Measurements from ENCODE around the gene MIPEP. TPM values are rescaled to one million over a fixed set of nuclear protein-coding genes. Genes with fewer than 3 reads are reported as not detected.

MIPEP gene
- total RNA-seq, 6 donors from 2014 or later = 14.5 to 29.3 (median 19.1) TPM

DNA sequence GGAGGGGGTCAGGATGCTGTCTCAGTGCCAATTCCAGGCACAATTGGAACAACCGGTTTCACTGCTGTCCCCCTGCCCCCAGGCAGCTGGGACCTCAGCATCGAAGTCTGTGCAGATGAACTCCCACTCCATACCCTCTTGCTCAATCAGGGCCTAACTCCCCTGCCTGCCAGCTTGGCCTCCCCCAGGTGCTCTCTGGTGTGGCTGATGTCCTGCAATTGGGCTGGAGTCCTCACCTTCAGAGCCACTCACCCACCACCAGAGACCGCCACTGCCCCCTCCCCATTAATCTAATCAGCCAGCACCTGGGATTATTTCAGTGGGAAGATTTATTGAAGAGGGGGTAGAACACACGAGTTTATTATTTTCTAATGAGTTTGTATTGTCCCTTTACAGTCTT, 118.8 kb downstream of the MIPEP start:
- 84 to 88% methylated on average over 4 of the region's 4 CpGs for WGBS, 2 donors
- DNase-seq (no peak), ATAC-seq (ENCODE audit: low FRiP score in 2 of 2) (no peak)
- no peak for TF ChIP-seq POLR2AphosphoS5 (IDR thresholded peaks at IDR 0.05)
- no peak for TF ChIP-seq POLR2A (IDR thresholded peaks at IDR 0.05)
- TF ChIP-seq EP300 (IDR thresholded peaks at IDR 0.05) = no peak
- TF ChIP-seq, protein P1, sequence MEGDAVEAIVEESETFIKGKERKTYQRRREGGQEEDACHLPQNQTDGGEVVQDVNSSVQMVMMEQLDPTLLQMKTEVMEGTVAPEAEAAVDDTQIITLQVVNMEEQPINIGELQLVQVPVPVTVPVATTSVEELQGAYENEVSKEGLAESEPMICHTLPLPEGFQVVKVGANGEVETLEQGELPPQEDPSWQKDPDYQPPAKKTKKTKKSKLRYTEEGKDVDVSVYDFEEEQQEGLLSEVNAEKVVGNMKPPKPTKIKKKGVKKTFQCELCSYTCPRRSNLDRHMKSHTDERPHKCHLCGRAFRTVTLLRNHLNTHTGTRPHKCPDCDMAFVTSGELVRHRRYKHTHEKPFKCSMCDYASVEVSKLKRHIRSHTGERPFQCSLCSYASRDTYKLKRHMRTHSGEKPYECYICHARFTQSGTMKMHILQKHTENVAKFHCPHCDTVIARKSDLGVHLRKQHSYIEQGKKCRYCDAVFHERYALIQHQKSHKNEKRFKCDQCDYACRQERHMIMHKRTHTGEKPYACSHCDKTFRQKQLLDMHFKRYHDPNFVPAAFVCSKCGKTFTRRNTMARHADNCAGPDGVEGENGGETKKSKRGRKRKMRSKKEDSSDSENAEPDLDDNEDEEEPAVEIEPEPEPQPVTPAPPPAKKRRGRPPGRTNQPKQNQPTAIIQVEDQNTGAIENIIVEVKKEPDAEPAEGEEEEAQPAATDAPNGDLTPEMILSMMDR (IDR thresholded peaks at IDR 0.05) = no peak
- Histone ChIP-seq H3K4me1 (peaks cover 0 to 2% (median 0%) of the 10 kb centered on the region in 4 donors), H3K27me3 (no peaks in the 10 kb centered on the region), H3K4me3 (no peak overlapping the region), H3K9me3 (no peaks in the 10 kb centered on the region), H3K36me3 (no peaks in the 10 kb centered on the region), H3K27ac (no peak overlapping the region)

DNA sequence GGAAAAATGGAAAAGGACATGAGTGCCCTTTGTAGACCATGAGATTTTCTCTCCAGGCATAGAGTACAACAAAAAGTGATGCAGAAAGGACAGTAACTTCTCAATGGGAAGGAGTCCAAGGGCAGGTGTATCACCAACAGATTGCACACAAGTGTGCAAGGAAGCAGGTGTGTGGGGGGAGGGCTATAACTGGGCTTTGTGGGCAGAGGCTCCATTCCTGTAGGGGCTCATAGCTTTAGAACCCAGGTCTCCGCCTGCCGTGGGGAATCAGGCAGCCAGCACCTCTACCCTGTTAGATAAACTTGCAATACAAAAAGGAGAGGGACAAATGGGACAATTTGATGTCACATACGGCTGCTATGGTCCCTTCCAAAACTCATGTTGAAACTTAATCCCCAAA, 119.8 kb downstream of the MIPEP start:
- DNase-seq (no peak), ATAC-seq (ENCODE audit: low FRiP score in 2 of 2) (no peak)
- no peak for TF ChIP-seq EP300 (IDR thresholded peaks at IDR 0.05)
- WGBS, 2 donors = 96 to 97% methylated on average over 3 of the region's 3 CpGs
- Histone ChIP-seq H3K36me3 (no peaks in the 10 kb centered on the region), H3K4me3 (no peak overlapping the region), H3K9me3 (no peaks in the 10 kb centered on the region), H3K27me3 (no peaks in the 10 kb centered on the region), H3K27ac (no peak overlapping the region), H3K4me1 (peaks cover 0 to 2% (median 0%) of the 10 kb centered on the region in 4 donors)

DNA sequence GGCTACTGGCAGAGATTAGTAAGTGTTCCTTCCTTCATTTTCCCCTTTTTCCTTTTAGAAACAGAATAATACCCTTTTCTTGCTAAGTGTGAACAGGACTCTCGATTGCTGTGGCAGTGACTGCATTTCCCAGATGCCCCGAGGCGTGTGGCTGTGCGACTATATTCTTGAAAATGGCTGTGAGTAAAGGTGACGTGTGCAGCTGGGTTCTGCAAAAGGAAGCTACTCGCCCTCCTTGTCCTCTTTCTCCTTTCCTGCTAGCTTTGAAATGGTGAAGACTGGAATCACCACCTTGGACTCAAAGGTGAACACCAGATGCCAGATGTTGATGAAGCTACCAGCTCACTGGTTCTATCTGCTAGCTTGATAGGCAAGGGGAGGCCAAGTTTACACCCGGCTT, 121.4 kb downstream of the MIPEP start:
- Histone ChIP-seq H3K27ac (no peak overlapping the region), H3K4me1 (peaks cover 0 to 2% (median 0%) of the 10 kb centered on the region in 4 donors), H3K36me3 (no peaks in the 10 kb centered on the region), H3K27me3 (no peaks in the 10 kb centered on the region), H3K9me3 (no peaks in the 10 kb centered on the region), H3K4me3 (no peak overlapping the region)
- TF ChIP-seq POLR2A (IDR thresholded peaks at IDR 0.05) = no peak
- WGBS, 2 donors = 92 to 97% methylated on average over 7 of the region's 7 CpGs
- ATAC-seq (ENCODE audit: low FRiP score in 2 of 2) (no peak), DNase-seq (no peak)

DNA sequence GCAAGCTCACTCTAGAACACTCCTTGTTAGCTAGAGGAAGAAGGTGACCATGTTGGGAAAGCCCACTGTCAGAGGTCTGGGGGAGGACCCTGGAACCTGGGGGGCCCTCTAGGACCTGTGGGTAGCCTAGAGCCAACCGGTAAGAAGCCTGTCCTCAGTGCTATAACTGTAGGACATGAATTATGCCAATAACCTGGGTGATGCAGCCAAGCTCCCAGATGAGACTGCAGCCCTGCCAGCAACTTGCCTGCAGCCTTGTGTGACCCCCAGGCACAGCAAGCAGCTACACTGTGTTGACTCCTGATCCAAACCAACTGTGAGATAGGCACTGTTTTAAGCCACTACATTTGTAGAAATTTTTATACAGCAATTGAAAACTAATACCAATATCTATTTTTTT, 122.3 kb downstream of the MIPEP start:
- TF ChIP-seq EP300 (IDR thresholded peaks at IDR 0.05) (no peak), POLR2AphosphoS5 (IDR thresholded peaks at IDR 0.05) (no peak), POLR2A (IDR thresholded peaks at IDR 0.05) (no peak)
- TF ChIP-seq, protein P1 (IDR thresholded peaks at IDR 0.05) = no peak
- H3K36me3 ChIP-seq = no peaks in the 10 kb centered on the region
- DNase-seq = no peak
- H3K27ac ChIP-seq = no peak overlapping the region
- no peaks in the 10 kb centered on the region for H3K9me3 ChIP-seq
- H3K4me3 ChIP-seq = no peak overlapping the region
- no peaks in the 10 kb centered on the region for H3K27me3 ChIP-seq
- peaks cover 0 to 2% (median 0%) of the 10 kb centered on the region in 4 donors for H3K4me1 ChIP-seq
- ATAC-seq (ENCODE audit: low FRiP score in 2 of 2) = no peak
- WGBS, 2 donors = 86 to 89% methylated on average over 1 of the region's 1 CpG

DNA sequence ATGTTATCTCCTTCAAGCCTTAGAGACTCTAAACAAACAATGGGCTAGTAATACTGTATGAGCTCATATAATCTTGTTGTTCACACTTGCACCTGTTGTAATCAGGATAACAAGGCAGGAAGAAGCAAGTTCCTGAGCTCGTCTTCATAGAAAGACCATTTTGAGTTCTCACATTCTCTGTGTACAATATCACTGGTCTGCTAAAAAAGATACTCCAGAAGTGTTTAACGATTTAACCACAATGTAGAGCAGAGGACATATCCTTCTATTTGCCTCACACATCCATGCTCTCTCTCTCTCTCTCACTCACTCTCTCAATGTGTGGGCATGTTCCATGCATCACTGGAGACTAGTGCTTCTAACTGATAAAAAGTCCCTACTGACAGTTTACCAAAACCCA, 122.9 kb downstream of the MIPEP start:
- DNase-seq (no peak), ATAC-seq (ENCODE audit: low FRiP score in 2 of 2) (no peak)
- no peaks in the 10 kb centered on the region for H3K36me3 ChIP-seq
- TF ChIP-seq POLR2AphosphoS5 (IDR thresholded peaks at IDR 0.05) (no peak), EP300 (IDR thresholded peaks at IDR 0.05) (no peak), POLR2A (IDR thresholded peaks at IDR 0.05) (no peak)
- TF ChIP-seq, protein P1 (IDR thresholded peaks at IDR 0.05) = no peak
- no peaks in the 10 kb centered on the region for H3K9me3 ChIP-seq
- no peak overlapping the region for H3K4me3 ChIP-seq
- WGBS, 2 donors = 77% methylated on average over 2 of the region's 2 CpGs
- no peaks in the 10 kb centered on the region for H3K27me3 ChIP-seq
- no peak overlapping the region for H3K27ac ChIP-seq
- no peaks in the 10 kb centered on the region for H3K4me1 ChIP-seq

DNA sequence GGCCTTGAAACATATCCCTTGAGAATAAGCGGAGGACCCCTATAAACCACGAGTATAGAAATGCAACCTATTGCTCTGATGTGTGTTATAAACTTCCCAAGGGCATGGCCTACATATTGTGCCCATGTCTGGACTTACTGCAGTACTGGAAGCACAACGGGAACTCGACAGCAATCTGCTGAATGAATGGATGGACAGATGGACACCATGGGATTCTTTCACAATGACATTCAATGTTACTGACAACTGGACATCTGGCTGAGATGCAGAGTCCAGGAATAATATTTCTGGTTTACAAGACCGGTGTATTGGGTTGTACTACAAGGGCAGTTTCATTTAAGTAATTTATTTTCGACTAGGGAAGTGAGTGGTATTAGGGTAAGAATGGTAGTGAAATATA, 123.7 kb downstream of the MIPEP start:
- H3K27ac ChIP-seq = no peak overlapping the region
- no peaks in the 10 kb centered on the region for H3K27me3 ChIP-seq
- no peaks in the 10 kb centered on the region for H3K4me1 ChIP-seq
- DNase-seq (no peak), ATAC-seq (ENCODE audit: low FRiP score in 2 of 2) (no peak)
- no peak for TF ChIP-seq POLR2AphosphoS5 (IDR thresholded peaks at IDR 0.05)
- TF ChIP-seq, protein P1 (IDR thresholded peaks at IDR 0.05) = no peak
- no peak for TF ChIP-seq POLR2A (IDR thresholded peaks at IDR 0.05)
- TF ChIP-seq EP300 (IDR thresholded peaks at IDR 0.05) = no peak
- WGBS, 2 donors = 93 to 97% methylated on average over 6 of the region's 6 CpGs
- H3K36me3 ChIP-seq = no peaks in the 10 kb centered on the region
- H3K9me3 ChIP-seq = no peaks in the 10 kb centered on the region
- no peak overlapping the region for H3K4me3 ChIP-seq
